ENCODE data around the gene SEBOX.

DNA sequence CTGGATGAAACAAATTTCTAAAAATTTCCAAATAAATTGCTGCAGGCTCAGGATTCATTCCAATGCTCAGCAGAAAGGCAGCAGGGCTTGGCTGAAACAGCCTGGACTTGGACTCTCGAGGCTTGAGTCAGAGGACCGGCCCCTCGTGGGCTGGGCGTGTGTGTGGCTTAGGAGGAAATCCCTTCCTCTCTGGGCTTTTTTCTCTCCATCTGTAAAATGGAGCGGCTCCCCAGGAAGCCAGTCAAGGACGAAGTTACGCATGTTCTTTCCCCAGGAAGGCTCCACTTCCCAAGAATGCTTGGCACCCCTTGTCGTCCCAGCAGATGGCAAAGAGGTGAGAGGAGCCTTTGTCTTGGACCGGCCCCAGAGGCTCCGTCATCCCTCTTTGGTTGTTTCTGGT, 27.5 kb upstream of the SEBOX start:
- TF ChIP-seq, protein P1, sequence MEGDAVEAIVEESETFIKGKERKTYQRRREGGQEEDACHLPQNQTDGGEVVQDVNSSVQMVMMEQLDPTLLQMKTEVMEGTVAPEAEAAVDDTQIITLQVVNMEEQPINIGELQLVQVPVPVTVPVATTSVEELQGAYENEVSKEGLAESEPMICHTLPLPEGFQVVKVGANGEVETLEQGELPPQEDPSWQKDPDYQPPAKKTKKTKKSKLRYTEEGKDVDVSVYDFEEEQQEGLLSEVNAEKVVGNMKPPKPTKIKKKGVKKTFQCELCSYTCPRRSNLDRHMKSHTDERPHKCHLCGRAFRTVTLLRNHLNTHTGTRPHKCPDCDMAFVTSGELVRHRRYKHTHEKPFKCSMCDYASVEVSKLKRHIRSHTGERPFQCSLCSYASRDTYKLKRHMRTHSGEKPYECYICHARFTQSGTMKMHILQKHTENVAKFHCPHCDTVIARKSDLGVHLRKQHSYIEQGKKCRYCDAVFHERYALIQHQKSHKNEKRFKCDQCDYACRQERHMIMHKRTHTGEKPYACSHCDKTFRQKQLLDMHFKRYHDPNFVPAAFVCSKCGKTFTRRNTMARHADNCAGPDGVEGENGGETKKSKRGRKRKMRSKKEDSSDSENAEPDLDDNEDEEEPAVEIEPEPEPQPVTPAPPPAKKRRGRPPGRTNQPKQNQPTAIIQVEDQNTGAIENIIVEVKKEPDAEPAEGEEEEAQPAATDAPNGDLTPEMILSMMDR (IDR thresholded peaks at IDR 0.05; ENCODE audit: low read length) = no peak
- no peak for TF ChIP-seq EZH2 (IDR thresholded peaks at IDR 0.05; ENCODE audit: borderline replicate concordance, low read length)
